ENCODE measurements around the gene ASTN1. TPM values are rescaled to one million over a fixed set of nuclear protein-coding genes. Genes with fewer than 3 reads are reported as not detected.

ASTN1 gene
- total RNA-seq, 1 experiment from 2014 or later, result 0.42 TPM

DNA sequence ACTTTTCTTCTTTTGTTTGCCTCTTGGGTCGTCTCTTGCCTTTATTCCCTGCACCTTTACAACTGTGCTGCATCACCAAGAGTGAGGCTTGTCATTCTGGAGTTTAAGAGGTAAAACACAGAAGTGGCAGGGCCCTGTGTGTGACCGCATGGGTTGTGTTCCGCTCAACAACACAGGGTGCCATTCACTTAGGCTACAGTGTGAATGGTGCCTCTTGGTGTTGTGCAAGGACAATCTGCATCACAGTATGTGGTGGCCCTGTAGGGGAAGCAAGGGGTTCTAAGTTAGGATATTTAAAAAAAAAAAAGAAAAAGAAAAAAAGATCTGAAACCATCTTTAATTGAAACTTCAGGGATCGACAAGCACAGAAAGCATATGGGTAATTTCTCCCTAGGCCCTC, 44.4 kb upstream of the ASTN1 start:
- CTCF ChIA-PET, result no interaction called here
- H3K27me3 ChIP-seq (ENCODE audit: insufficient read depth, low read length), result no peaks in the 10 kb centered on the region
- DNase-seq (ENCODE audit: low read depth, low spot score), result no peak
- no peak overlapping the region for H2AFZ ChIP-seq (ENCODE audit: low read depth, low read length, poor library complexity, severe bottlenecking)
- POLR2A ChIA-PET, result no interaction called here
- no peaks in the 10 kb centered on the region for H3K9me2 ChIP-seq (ENCODE audit: insufficient read depth)
- H3K9me3 ChIP-seq (ENCODE audit: control insufficient read depth in 1 of 2, insufficient read depth in 1 of 2, low read depth in 1 of 2, low read length in 2 of 2), result no peaks in the 10 kb centered on the region
- H3K4me1 ChIP-seq (ENCODE audit: control insufficient read depth in 1 of 2, insufficient read depth in 2 of 2, low read length in 2 of 2), result no peaks in the 10 kb centered on the region
- no peak overlapping the region for H3K27ac ChIP-seq (ENCODE audit: low read depth, low read length)
- H3K36me3 ChIP-seq (ENCODE audit: control insufficient read depth in 1 of 2, insufficient read depth in 2 of 2, low read length in 2 of 2), result no peaks in the 10 kb centered on the region
- intact Hi-C loops (cut with micrococcal nuclease), result no loop called here
- no peak overlapping the region for H3K4me2 ChIP-seq (ENCODE audit: low read length)
- RAD21 ChIA-PET (ENCODE audit: low non-redundant PET in 1 of 2, low total read pairs in 2 of 2, uncharacterized antibody in 2 of 2, unreplicated experiment in 2 of 2), result no interaction called here
- H4K20me1 ChIP-seq (ENCODE audit: insufficient read depth), result no peaks in the 10 kb centered on the region
- ATAC-seq, result no peak
- no peaks in the 10 kb centered on the region for H3K79me2 ChIP-seq (ENCODE audit: insufficient read depth, low read length)
- no peak overlapping the region for H3K9ac ChIP-seq (ENCODE audit: low read length)
- no peak overlapping the region for H3K4me3 ChIP-seq (replicated peaks in 1 of 2; ENCODE audit: low read depth in 1 of 2, low read length in 2 of 2)
- TF ChIP-seq JUND (IDR thresholded peaks at IDR 0.05), result no peak
- no peak for TF ChIP-seq ZNF274 (IDR thresholded peaks at IDR 0.05; ENCODE audit: low read depth, low read length)
- TF ChIP-seq CEBPB (IDR thresholded peaks at IDR 0.05; ENCODE audit: low read depth), result no peak
- BruUV-seq (replicated peaks), result no TSS peak

DNA sequence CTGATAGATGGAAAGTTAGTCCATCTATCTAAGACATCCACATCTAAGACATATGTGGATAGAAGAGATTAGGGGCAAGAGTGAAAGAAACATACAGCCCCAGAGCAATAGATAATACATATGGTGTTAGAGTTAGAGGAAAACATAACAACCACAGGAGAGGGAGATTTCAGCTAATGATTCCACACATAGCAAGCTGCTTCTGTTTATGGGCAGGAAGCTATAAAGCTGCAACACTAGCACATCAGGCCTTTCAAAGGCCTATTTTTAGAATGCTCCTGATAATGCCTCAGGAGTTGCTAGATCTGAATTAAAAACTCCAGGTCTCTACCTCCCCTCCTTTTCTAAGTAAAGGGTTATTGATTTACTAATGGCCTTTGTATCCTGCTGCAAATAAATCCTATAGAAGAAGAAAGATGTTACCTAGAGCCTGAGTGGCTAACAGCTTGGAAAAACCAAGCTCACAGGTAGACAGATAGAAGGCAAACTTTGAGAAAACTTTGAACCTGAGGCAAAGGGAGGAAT, 42.4 kb upstream of the ASTN1 start:
- Histone ChIP-seq H3K79me2 (ENCODE audit: insufficient read depth, low read length) (no peaks in the 10 kb centered on the region), H3K27me3 (ENCODE audit: insufficient read depth, low read length) (no peaks in the 10 kb centered on the region), H4K20me1 (ENCODE audit: insufficient read depth) (no peaks in the 10 kb centered on the region), H3K4me3 (replicated peaks in 1 of 2; ENCODE audit: low read depth in 1 of 2, low read length in 2 of 2) (no peak overlapping the region), H3K9me2 (ENCODE audit: insufficient read depth) (no peaks in the 10 kb centered on the region), H3K27ac (ENCODE audit: low read depth, low read length) (no peak overlapping the region), H3K4me1 (ENCODE audit: control insufficient read depth in 1 of 2, insufficient read depth in 2 of 2, low read length in 2 of 2) (no peaks in the 10 kb centered on the region), H3K4me2 (ENCODE audit: low read length) (no peak overlapping the region), H3K9me3 (ENCODE audit: control insufficient read depth in 1 of 2, insufficient read depth in 1 of 2, low read depth in 1 of 2, low read length in 2 of 2) (no peaks in the 10 kb centered on the region), H2AFZ (ENCODE audit: low read depth, low read length, poor library complexity, severe bottlenecking) (no peak overlapping the region), H3K36me3 (ENCODE audit: control insufficient read depth in 1 of 2, insufficient read depth in 2 of 2, low read length in 2 of 2) (no peaks in the 10 kb centered on the region), H3K9ac (ENCODE audit: low read length) (no peak overlapping the region)
- ChIA-PET POLR2A (no interaction called here), RAD21 (ENCODE audit: low non-redundant PET in 1 of 2, low total read pairs in 2 of 2, uncharacterized antibody in 2 of 2, unreplicated experiment in 2 of 2) (no interaction called here), CTCF (no interaction called here)
- intact Hi-C loops (cut with micrococcal nuclease), result no loop called here
- ATAC-seq, result no peak
- no peak for DNase-seq (ENCODE audit: low read depth, low spot score)
- BruUV-seq (replicated peaks), result no TSS peak
- TF ChIP-seq YY1 (IDR thresholded peaks at IDR 0.05; ENCODE audit: extremely low read depth, insufficient replicate concordance, low read depth, low read length) (no peak), ZNF274 (IDR thresholded peaks at IDR 0.05; ENCODE audit: low read depth, low read length) (no peak), SP1 (IDR thresholded peaks at IDR 0.05; ENCODE audit: low read depth) (no peak), CEBPB (IDR thresholded peaks at IDR 0.05; ENCODE audit: low read depth) (no peak), TCF7L2 (IDR thresholded peaks at IDR 0.05; ENCODE audit: borderline replicate concordance, extremely low read depth, insufficient read depth, insufficient read length) (no peak), RAD21 (IDR thresholded peaks at IDR 0.05; ENCODE audit: low read depth) (no peak), ZFX (IDR thresholded peaks at IDR 0.05) (no peak), POLR2AphosphoS5 (IDR thresholded peaks at IDR 0.05; ENCODE audit: low read depth, low read length) (no peak), CBX3 (IDR thresholded peaks at IDR 0.05; ENCODE audit: low read depth) (no peak)
- TF ChIP-seq, protein P1, sequence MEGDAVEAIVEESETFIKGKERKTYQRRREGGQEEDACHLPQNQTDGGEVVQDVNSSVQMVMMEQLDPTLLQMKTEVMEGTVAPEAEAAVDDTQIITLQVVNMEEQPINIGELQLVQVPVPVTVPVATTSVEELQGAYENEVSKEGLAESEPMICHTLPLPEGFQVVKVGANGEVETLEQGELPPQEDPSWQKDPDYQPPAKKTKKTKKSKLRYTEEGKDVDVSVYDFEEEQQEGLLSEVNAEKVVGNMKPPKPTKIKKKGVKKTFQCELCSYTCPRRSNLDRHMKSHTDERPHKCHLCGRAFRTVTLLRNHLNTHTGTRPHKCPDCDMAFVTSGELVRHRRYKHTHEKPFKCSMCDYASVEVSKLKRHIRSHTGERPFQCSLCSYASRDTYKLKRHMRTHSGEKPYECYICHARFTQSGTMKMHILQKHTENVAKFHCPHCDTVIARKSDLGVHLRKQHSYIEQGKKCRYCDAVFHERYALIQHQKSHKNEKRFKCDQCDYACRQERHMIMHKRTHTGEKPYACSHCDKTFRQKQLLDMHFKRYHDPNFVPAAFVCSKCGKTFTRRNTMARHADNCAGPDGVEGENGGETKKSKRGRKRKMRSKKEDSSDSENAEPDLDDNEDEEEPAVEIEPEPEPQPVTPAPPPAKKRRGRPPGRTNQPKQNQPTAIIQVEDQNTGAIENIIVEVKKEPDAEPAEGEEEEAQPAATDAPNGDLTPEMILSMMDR (IDR thresholded peaks at IDR 0.05 in 2 of 3, conservative IDR thresholded peaks at IDR 0.05 in 1 of 3; ENCODE audit: borderline replicate concordance in 1 of 3, insufficient read depth in 1 of 3, low read depth in 2 of 3, low read length in 2 of 3), result no peak
- TF ChIP-seq, protein P2, sequence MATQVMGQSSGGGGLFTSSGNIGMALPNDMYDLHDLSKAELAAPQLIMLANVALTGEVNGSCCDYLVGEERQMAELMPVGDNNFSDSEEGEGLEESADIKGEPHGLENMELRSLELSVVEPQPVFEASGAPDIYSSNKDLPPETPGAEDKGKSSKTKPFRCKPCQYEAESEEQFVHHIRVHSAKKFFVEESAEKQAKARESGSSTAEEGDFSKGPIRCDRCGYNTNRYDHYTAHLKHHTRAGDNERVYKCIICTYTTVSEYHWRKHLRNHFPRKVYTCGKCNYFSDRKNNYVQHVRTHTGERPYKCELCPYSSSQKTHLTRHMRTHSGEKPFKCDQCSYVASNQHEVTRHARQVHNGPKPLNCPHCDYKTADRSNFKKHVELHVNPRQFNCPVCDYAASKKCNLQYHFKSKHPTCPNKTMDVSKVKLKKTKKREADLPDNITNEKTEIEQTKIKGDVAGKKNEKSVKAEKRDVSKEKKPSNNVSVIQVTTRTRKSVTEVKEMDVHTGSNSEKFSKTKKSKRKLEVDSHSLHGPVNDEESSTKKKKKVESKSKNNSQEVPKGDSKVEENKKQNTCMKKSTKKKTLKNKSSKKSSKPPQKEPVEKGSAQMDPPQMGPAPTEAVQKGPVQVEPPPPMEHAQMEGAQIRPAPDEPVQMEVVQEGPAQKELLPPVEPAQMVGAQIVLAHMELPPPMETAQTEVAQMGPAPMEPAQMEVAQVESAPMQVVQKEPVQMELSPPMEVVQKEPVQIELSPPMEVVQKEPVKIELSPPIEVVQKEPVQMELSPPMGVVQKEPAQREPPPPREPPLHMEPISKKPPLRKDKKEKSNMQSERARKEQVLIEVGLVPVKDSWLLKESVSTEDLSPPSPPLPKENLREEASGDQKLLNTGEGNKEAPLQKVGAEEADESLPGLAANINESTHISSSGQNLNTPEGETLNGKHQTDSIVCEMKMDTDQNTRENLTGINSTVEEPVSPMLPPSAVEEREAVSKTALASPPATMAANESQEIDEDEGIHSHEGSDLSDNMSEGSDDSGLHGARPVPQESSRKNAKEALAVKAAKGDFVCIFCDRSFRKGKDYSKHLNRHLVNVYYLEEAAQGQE (IDR thresholded peaks at IDR 0.05; ENCODE audit: low read depth), result no peak

Measured in HCT116 (cell line).